HepG2 (cell line): ENCODE measurements around the gene ADCYAP1R1. TPM values are rescaled to one million over a fixed set of nuclear protein-coding genes. Genes with fewer than 3 reads are reported as not detected.

Experiments
- ATAC-seq: fragments of 200-7000 bp; cut with Tn5 transposase; 3 replicates; pipeline ENCODE4 v1.9.1; 2020; ENCODE audit warnings: mild to moderate bottlenecking, moderate library complexity
- BruUV-seq: library from RNA; stranded (reverse); fragments of 400-500 nt; replicated peaks from 2 replicates; lab custom pipeline; 2021; lab: Mats Ljungman, UMichigan
- CTCF ChIA-PET: fragments of 300-600 bp; formaldehyde crosslinking; extraction: SDS; loops from one replicate; lab custom pipeline; 2021; ENCODE audit warnings: low total read pairs, inconsistent platforms, low intra/inter-chr PET ratio; lab: Yijun Ruan, JAX
- POLR2A ChIA-PET: fragments of 350-600 bp; sonication (Branson Sonifier 250); formaldehyde crosslinking; loops from one replicate; lab custom pipeline; 2020; ENCODE audit warnings: antibody characterized with exemption, inconsistent platforms; lab: Yijun Ruan, JAX
- DNase-seq: peaks from one replicate; pipeline ENCODE4 v3.0.0-alpha.2; 2015; ENCODE audit warnings: low spot score
- FAIRE-seq: peaks from 3 replicates; lab custom pipeline; 2011; peaks lifted over from hg19 to GRCh38; lab: Jason Lieb, UNC
- H2AFZ ChIP-seq: one replicate; pipeline ENCODE4 v1.6.1; 2011; ENCODE audit warnings: low read length, inconsistent platforms
- H3K27ac ChIP-seq: fragments of 300-600 bp; 3 replicates; pipeline ENCODE4 v1.8.0; 2011; ENCODE audit warnings: mixed run types, mild to moderate bottlenecking, mixed read lengths, low read length, inconsistent platforms; ENCODE audit not compliant: insufficient read depth; ENCODE audit errors: extremely low read length
- H3K27me3 ChIP-seq, 2 experiments: fragments of 200-600 bp in 1 of 2; 2 replicates in 1 of 2; 3 replicates in 1 of 2; pipeline versions ENCODE4 v1.6.0 to v1.8.0; 2011; ENCODE audit warnings: low read length in 2 of 2, mild to moderate bottlenecking in 2 of 2, moderate library complexity in 2 of 2, inconsistent platforms in 1 of 2; ENCODE audit not compliant: insufficient read depth in 2 of 2, control insufficient read depth in 1 of 2
- H3K36me3 ChIP-seq, 2 experiments: fragments of 200-600 bp in 1 of 2; replicated peaks in 1 of 2; 2 replicates in 1 of 2; 3 replicates in 1 of 2; pipeline versions ENCODE4 v1.5.1 to v1.8.0; 2011; ENCODE audit warnings: low read length in 2 of 2, inconsistent platforms in 1 of 2; ENCODE audit not compliant: insufficient read depth in 2 of 2, control insufficient read depth in 1 of 2
- H3K4me1 ChIP-seq: 2 replicates; pipeline ENCODE4 v1.5.1; 2012; ENCODE audit warnings: low read length, inconsistent platforms; ENCODE audit not compliant: insufficient read depth
- H3K4me2 ChIP-seq: 2 replicates; pipeline ENCODE4 v1.6.0; 2011; ENCODE audit warnings: low read depth, low read length, inconsistent platforms
- H3K4me3 ChIP-seq, 3 experiments: fragments of 200-600 bp in 1 of 3; sonication (generic), shearing (Covaris generic) in 1 of 3; replicated peaks in 1 of 3; 2 replicates each; pipeline ENCODE4 v1.5.1; 2011 to 2016; ENCODE audit warnings: low read length in 3 of 3, inconsistent platforms in 2 of 3, low read depth in 2 of 3, mild to moderate bottlenecking in 2 of 3, control low read depth in 1 of 3, mixed read lengths in 1 of 3; ENCODE audit not compliant: insufficient read depth in 1 of 3
- H3K79me2 ChIP-seq: one replicate; pipeline ENCODE4 v1.6.1; 2011; ENCODE audit warnings: low read length, inconsistent platforms; ENCODE audit not compliant: insufficient read depth
- H3K9ac ChIP-seq: 2 replicates; pipeline ENCODE4 v1.6.0; 2011; ENCODE audit warnings: mild to moderate bottlenecking, low read depth, low read length, inconsistent platforms; ENCODE audit not compliant: insufficient read depth
- H3K9me3 ChIP-seq: 2 replicates; pipeline ENCODE4 v1.5.1; 2012; ENCODE audit warnings: mild to moderate bottlenecking, low read length
- H4K20me1 ChIP-seq: 2 replicates; pipeline ENCODE4 v1.6.0; 2011; ENCODE audit warnings: inconsistent platforms, mild to moderate bottlenecking, low read length, moderate library complexity; ENCODE audit not compliant: insufficient read depth
- GABPA ChIP-seq, 2 experiments: IDR thresholded peaks; 2 replicates each; pipeline ENCODE4 v1.6.1; 2011 to 2016; ENCODE audit warnings: low read depth in 2 of 2, low read length in 1 of 2, missing biosample characterization in 1 of 2, missing genetic modification characterization in 1 of 2
- KLF11 ChIP-seq: IDR thresholded peaks from 2 replicates; pipeline ENCODE4 v1.6.1; 2016; ENCODE audit warnings: missing compliant biosample characterization
- NFRKB ChIP-seq: fragments of 450-650 bp; IDR thresholded peaks from 2 replicates; pipeline ENCODE4 v1.6.1; 2017
- PHF8 ChIP-seq: sonication (generic); formaldehyde crosslinking; IDR thresholded peaks from 2 replicates; pipeline ENCODE4 v1.5.0; 2020; ENCODE audit warnings: missing genetic modification reagents
- RARG ChIP-seq: sonication (generic); formaldehyde crosslinking; IDR thresholded peaks from 2 replicates; pipeline ENCODE4 v1.4.0; 2020; ENCODE audit warnings: low read depth, mild to moderate bottlenecking, missing genetic modification reagents
- TRAFD1 ChIP-seq: sonication (generic); formaldehyde crosslinking; IDR thresholded peaks from 2 replicates; pipeline ENCODE4 v1.5.1; 2020; ENCODE audit warnings: missing genetic modification reagents, mild to moderate bottlenecking, borderline replicate concordance
- TSC22D2 ChIP-seq: sonication (generic); formaldehyde crosslinking; IDR thresholded peaks from 2 replicates; pipeline ENCODE4 v1.5.1; 2020; ENCODE audit warnings: missing genetic modification reagents, mild to moderate bottlenecking, borderline replicate concordance
- ZBTB43 ChIP-seq: sonication (generic); formaldehyde crosslinking; conservative IDR thresholded peaks from 2 replicates; pipeline ENCODE4 v1.4.0; 2020; ENCODE audit warnings: missing genetic modification reagents
- ZFP36 ChIP-seq: fragments of 150-350 bp; IDR thresholded peaks from 2 replicates; pipeline ENCODE4 v1.6.1; 2018; ENCODE audit warnings: borderline replicate concordance, low read length, low read depth; ENCODE audit not compliant: partially characterized antibody
- ZNF121 ChIP-seq: sonication (generic); formaldehyde crosslinking; IDR thresholded peaks from 2 replicates; pipeline ENCODE4 v1.5.0; 2020; ENCODE audit warnings: mild to moderate bottlenecking, missing genetic modification reagents
- ZNF264 ChIP-seq: sonication (generic); formaldehyde crosslinking; IDR thresholded peaks from 2 replicates; pipeline ENCODE4 v1.4.0; 2020; ENCODE audit warnings: missing genetic modification reagents
- WGBS: methylation state at CpG from one replicate; pipeline ENCODE4 v1.1.6; 2017; ENCODE audit warnings: low lambda C conversion rate; 5-methylcytosine and 5-hydroxymethylcytosine counted together
- in situ Hi-C: cut with HindIII; loops from 2 replicates; pipeline ENCODE4 v1.10.0; 2017; ENCODE audit warnings: low pct_unique_long_range_greater_than_20kb; ENCODE audit not compliant: extremely low pct_ligation_motif_present
- intact Hi-C: fragments of 100-400 bp; cut with micrococcal nuclease; formaldehyde crosslinking; loops from one replicate; pipeline ENCODE4 v1.10.0; 2022; ENCODE audit not compliant: unreplicated experiment
- polyA plus RNA-seq, 8 experiments: library from polyadenylated mRNA; depleted of rRNA in 3 of 8; stranded (reverse) in 7 of 8; unstranded in 1 of 8; fragments of >200 nt; fragmentation: Illumina TruSeq in 4 of 8; extraction: Trizol in 4 of 8; gene quantifications; 2 replicates each; pipeline versions ENCODE4 v1.2.1 to v1.2.3, GENCODE V29; 2011 to 2016; ENCODE audit warnings: low read depth in 4 of 8, missing spikeins in 1 of 8, mixed read lengths in 1 of 8; ENCODE audit not compliant: insufficient read depth in 1 of 8
- total RNA-seq, 5 experiments: library from RNA; depleted of rRNA; stranded (reverse); fragments of >200 nt; fragmentation: Illumina TruSeq; extraction: Trizol; gene quantifications; 2 replicates each; pipeline ENCODE4 v1.2.3, GENCODE V29; 2016; ENCODE audit warnings: low read depth in 1 of 5

Gene ADCYAP1R1
- total and polyA plus RNA-seq, 2 of the 13 experiments (the other 11 are each of a cell fraction or from before 2014, with no cell fraction given): not detected

DNA sequence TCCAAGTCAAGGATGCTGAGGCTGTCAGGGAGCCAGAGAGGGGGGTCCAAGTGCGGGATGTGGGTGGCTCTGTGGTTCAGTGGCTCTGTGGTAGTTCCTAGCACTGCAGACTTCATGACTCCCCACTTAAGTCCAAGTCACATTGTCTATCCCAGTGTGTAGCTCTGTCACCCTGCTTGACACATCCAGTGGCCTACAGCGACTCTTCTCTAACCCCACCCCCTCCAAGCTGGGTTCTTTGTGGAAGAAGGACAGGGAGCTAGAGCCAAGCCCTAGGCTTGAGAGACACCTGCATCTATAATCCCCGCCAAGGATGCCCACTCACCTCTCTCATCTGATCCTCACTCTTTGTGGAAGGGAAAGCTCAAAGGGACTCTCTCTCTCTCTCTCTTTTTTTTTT, 57.6 kb downstream of the ADCYAP1R1 start (continued):
- TF ChIP-seq RARG: no peak
- no peak for TF ChIP-seq TRAFD1 (CRISPR knock-in tag)
- TF ChIP-seq KLF11 (CRISPR knock-in tag): no peak
- no peak for TF ChIP-seq ZNF264 (CRISPR knock-in tag)
- no peak for TF ChIP-seq ZNF121 (CRISPR knock-in tag)
- no peak for TF ChIP-seq GABPA (IDR thresholded peaks at IDR 0.05; ENCODE audit: low read depth, low read length)
- no peak for TF ChIP-seq GABPA (CRISPR knock-in tag; IDR thresholded peaks at IDR 0.05; ENCODE audit: low read depth)
- TF ChIP-seq, all 625 proteins: peak for 0

DNA sequence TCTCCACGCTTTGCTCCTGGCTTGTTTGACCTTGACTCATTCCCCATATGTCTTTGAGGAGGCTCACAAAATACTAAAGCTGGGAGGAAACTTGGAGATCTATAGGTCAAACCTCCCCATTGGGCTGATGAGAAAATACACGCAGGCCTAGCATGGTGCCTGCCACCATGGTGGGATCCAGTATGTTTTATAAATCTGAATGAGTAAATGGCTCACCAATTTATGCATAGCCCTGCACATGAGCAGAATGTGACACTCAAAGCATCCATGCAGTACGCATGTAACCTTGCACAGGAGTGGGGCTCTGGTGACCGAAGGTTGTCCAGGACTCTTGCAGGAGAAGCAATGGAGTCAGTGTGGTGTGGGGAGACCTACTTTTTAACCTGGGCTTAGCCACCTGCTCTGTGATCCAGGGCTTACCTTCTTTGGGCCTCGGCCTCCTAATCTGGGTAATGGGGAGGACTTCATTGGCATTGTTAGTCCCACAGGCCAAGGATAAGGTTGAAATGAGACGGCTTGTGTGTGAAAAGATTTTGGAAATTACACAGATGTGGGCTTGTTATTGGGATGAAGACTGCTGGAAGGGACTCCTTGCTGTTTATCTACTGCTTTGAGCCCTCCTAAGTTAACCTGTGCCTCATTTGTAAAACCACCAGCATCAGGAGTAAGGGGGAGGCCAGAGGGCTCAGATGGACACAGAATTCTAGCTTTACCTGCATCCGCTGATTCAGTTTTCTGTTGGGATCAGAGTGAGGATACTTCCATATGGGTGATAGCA, 58.4 kb downstream of the ADCYAP1R1 start:
- Histone ChIP-seq H3K79me2 (no peaks in the 10 kb centered on the region), H3K4me2 (no peak overlapping the region), H3K9ac (no peak overlapping the region), H3K27ac (no peak overlapping the region), H3K4me3 (no peak overlapping the region), H3K36me3 (no peaks in the 10 kb centered on the region), H4K20me1 (no peaks in the 10 kb centered on the region), H3K9me3 (no peaks in the 10 kb centered on the region), H2AFZ (no peak overlapping the region), H3K27me3 (no peaks in the 10 kb centered on the region)
- CTCF ChIA-PET: no interaction called here
- POLR2A ChIA-PET: no interaction called here
- ATAC-seq: no peak
- BruUV-seq: no TSS peak
- no peak for FAIRE-seq
- TF ChIP-seq PHF8 (CRISPR knock-in tag) (no peak), ZFP36 (no peak), TSC22D2 (CRISPR knock-in tag) (no peak), ZBTB43 (CRISPR knock-in tag) (no peak), NFRKB (no peak)
- TF ChIP-seq, all 625 proteins: peak for 0
- 0% methylated on average over 3 of the region's 7 CpGs for WGBS
- intact Hi-C loops: no loop called here
- in situ Hi-C loops: no loop called here
- DNase-seq: no peak
- no peaks in the 10 kb centered on the region for H3K4me1 ChIP-seq
